ENCODE measurements around the gene SAXO1. TPM values are rescaled to one million over a fixed set of nuclear protein-coding genes. Genes with fewer than 3 reads are reported as not detected.
"Not testable (repeated sequence)": the region's sequence is repeated elsewhere in the genome, so short reads cannot be mapped to it uniquely, and the experiment has no call there.

SAXO1 gene
- total RNA-seq, 1 experiment from 2014 or later = not detected

DNA sequence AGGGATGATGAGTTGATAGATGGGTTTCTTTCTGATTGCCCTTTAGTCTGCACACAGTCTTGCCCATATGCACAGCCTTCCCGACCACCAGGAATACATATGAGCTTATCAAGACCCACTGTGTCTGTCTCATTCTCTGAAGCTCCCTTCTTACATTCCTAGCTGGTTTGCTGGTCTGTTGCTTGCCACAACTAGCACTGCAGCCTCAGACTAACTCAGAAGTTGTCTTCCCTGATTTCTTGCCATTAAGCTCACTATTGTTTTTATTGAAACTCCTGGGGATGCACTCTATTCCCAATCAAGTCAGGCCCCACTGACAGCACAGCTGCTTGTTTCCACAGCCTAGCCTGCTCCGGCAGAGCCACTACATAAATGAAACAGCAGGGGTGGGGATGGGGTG is 97.5 kb downstream of the SAXO1 start (continued):
- TF ChIP-seq, protein P1, sequence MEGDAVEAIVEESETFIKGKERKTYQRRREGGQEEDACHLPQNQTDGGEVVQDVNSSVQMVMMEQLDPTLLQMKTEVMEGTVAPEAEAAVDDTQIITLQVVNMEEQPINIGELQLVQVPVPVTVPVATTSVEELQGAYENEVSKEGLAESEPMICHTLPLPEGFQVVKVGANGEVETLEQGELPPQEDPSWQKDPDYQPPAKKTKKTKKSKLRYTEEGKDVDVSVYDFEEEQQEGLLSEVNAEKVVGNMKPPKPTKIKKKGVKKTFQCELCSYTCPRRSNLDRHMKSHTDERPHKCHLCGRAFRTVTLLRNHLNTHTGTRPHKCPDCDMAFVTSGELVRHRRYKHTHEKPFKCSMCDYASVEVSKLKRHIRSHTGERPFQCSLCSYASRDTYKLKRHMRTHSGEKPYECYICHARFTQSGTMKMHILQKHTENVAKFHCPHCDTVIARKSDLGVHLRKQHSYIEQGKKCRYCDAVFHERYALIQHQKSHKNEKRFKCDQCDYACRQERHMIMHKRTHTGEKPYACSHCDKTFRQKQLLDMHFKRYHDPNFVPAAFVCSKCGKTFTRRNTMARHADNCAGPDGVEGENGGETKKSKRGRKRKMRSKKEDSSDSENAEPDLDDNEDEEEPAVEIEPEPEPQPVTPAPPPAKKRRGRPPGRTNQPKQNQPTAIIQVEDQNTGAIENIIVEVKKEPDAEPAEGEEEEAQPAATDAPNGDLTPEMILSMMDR (IDR thresholded peaks at IDR 0.05 in 2 of 3, conservative IDR thresholded peaks at IDR 0.05 in 1 of 3; ENCODE audit: borderline replicate concordance in 1 of 3, insufficient read depth in 1 of 3, low read depth in 2 of 3, low read length in 2 of 3) = no peak
- TF ChIP-seq SIN3A (IDR thresholded peaks at IDR 0.05; ENCODE audit: low read depth) (no peak), CEBPB (IDR thresholded peaks at IDR 0.05; ENCODE audit: low read depth) (no peak), ELF1 (IDR thresholded peaks at IDR 0.05; ENCODE audit: borderline replicate concordance, low read depth) (no peak), CBX3 (IDR thresholded peaks at IDR 0.05; ENCODE audit: low read depth) (no peak), POLR2AphosphoS5 (IDR thresholded peaks at IDR 0.05; ENCODE audit: low read depth, low read length) (no peak)
- TF ChIP-seq, protein P2, sequence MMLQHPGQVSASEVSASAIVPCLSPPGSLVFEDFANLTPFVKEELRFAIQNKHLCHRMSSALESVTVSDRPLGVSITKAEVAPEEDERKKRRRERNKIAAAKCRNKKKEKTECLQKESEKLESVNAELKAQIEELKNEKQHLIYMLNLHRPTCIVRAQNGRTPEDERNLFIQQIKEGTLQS (IDR thresholded peaks at IDR 0.05) = no peak

DNA sequence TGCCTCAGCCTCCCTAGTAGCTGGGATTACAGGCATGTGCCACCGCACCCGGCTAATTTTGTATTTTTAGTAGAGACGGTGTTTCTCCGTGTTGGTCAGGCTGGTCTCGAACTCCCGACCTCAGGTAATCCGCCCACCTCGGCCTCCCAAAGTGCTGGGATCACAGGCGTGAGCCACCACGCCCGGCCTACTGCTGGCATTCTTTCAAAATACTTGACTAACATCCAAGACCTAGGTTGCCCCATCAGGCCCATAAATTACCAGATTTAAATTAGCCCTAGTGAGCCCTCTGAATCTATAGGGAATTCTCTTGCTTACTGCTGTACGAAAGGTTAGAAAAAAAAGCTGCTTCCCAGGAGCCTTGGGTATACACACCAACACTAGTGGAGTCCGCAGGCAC is 102.4 kb downstream of the SAXO1 start:
- H3K9me2 ChIP-seq (ENCODE audit: insufficient read depth); H3K79me2 ChIP-seq (ENCODE audit: insufficient read depth, low read length); intact Hi-C loops (cut with micrococcal nuclease); BruUV-seq (replicated peaks); H3K27me3 ChIP-seq (ENCODE audit: insufficient read depth, low read length); H3K4me3 ChIP-seq (replicated peaks in 1 of 2; ENCODE audit: low read depth in 1 of 2, low read length in 2 of 2); DNase-seq (ENCODE audit: low read depth, low spot score); H3K4me1 ChIP-seq (ENCODE audit: control insufficient read depth in 1 of 2, insufficient read depth in 2 of 2, low read length in 2 of 2); H3K9ac ChIP-seq (ENCODE audit: low read length); H3K36me3 ChIP-seq (ENCODE audit: control insufficient read depth in 1 of 2, insufficient read depth in 2 of 2, low read length in 2 of 2); CTCF ChIA-PET; RAD21 ChIA-PET (ENCODE audit: low non-redundant PET in 1 of 2, low total read pairs in 2 of 2, uncharacterized antibody in 2 of 2, unreplicated experiment in 2 of 2); H3K27ac ChIP-seq (ENCODE audit: low read depth, low read length); H3K4me2 ChIP-seq (ENCODE audit: low read length); H2AFZ ChIP-seq (ENCODE audit: low read depth, low read length, poor library complexity, severe bottlenecking); H4K20me1 ChIP-seq (ENCODE audit: insufficient read depth); POLR2A ChIA-PET; H3K9me3 ChIP-seq (ENCODE audit: control insufficient read depth in 1 of 2, insufficient read depth in 1 of 2, low read depth in 1 of 2, low read length in 2 of 2); ATAC-seq: not testable (repeated sequence)

All from HCT116 (cell line).